Progenitor cell of endocrine pancreas (in vitro differentiated cells): ENCODE data around the gene ENTPD8. TPM values are rescaled to one million over a fixed set of nuclear protein-coding genes. Genes with fewer than 3 reads are reported as not detected.

Source experiments
- DNase-seq: peaks from one replicate; pipeline ENCODE4 v3.0.0; 2021; ENCODE audit warnings: low spot score; ENCODE audit not compliant: unreplicated experiment
- H3K27ac Mint-ChIP-seq: 2 replicates; pipeline ENCODE4 v1.8.0; 2021; ENCODE audit warnings: mild to moderate bottlenecking, moderate library complexity, mixed read lengths
- H3K27me3 Mint-ChIP-seq: 2 replicates; pipeline ENCODE4 v1.8.0; 2021; ENCODE audit warnings: mixed read lengths
- H3K36me3 Mint-ChIP-seq: 2 replicates; pipeline ENCODE4 v1.8.0; 2022; ENCODE audit warnings: mixed read lengths; ENCODE audit not compliant: insufficient read depth
- H3K4me1 Mint-ChIP-seq: 2 replicates; pipeline ENCODE4 v1.8.0; 2021; ENCODE audit warnings: low read depth, mixed read lengths
- H3K4me3 Mint-ChIP-seq: 2 replicates; pipeline ENCODE4 v1.8.0; 2021; ENCODE audit warnings: low read depth, mild to moderate bottlenecking, moderate library complexity, mixed read lengths
- H3K9me3 Mint-ChIP-seq: 2 replicates; pipeline ENCODE4 v1.8.0; 2021; ENCODE audit warnings: low read depth, mixed read lengths
- CTCF ChIP-seq: fragments of 200-600 bp; sonication (generic); IDR thresholded peaks from one replicate; pipeline ENCODE4 v1.5.0; 2021; ENCODE audit warnings: antibody characterized with exemption, mild to moderate bottlenecking; ENCODE audit not compliant: unreplicated experiment
- total RNA-seq: library from RNA; stranded (reverse); gene quantifications from 2 replicates; pipeline ENCODE4 v1.2.1, GENCODE V29; 2021

The ENTPD8 gene
- total RNA-seq, 1 donor from 2014 or later, result 2.7 TPM

DNA sequence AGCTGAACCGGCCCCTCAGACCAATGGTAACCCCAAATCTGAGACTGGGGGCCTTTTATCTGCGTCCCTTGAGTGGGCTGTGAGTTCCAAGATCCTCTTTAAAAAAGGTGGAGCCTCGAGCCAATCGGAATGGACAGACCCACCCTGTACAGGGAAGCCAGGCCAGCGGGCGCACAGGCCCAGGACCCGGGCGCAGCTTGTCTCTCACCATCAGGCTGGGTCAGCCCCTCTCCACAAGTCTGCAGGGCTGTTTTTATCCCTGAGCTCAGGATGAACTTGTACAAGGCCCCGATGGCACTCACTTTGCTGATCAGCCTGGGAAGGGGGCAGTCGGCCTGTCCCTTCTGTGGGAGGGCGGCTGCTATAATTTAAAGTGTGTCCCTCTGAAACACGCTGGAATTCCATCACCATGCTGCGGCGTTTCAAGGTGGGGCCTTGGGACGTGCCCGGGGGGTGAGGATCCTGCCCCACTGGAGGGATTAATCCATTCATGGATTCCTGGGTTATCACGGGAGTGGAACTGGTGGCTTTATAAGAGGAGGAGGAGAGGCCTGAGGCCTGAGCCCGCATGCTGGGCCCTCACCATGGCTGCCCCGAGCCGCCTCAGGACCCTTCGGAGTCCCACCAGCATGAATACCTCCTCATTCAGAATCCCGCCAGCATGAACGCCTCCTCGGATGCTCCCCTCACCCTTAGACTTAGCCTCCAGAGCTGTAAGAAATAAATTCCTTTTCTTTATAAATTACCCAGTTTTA is 32.3 kb downstream of the ENTPD8 start:
- Mint-ChIP-seq H3K27ac (no peak overlapping the region), H3K4me3 (no peak overlapping the region), H3K36me3 (no peaks in the 10 kb centered on the region), H3K27me3 (no peaks in the 10 kb centered on the region), H3K4me1 (no peaks in the 10 kb centered on the region), H3K9me3 (no peaks in the 10 kb centered on the region)
- TF ChIP-seq CTCF, result no peak
- no peak for DNase-seq

- Mint-ChIP-seq H3K36me3 (no peaks in the 10 kb centered on the region), H3K4me3 (no peak overlapping the region), H3K9me3 (no peaks in the 10 kb centered on the region), H3K27ac (no peak overlapping the region), H3K4me1 (no peaks in the 10 kb centered on the region), H3K27me3 (no peaks in the 10 kb centered on the region)
- DNase-seq, result no peak
- no peak for TF ChIP-seq CTCF
Measured at GRCh38 chr9:137407590-137408300, 33.4 kb downstream of the ENTPD8 start.

GRCh38 chr9:137406876-137407589 is 34.1 kb downstream of the ENTPD8 start:
- Mint-ChIP-seq H3K4me1 (no peaks in the 10 kb centered on the region), H3K27me3 (no peaks in the 10 kb centered on the region), H3K27ac (no peak overlapping the region), H3K9me3 (peaks cover 4% of the 10 kb centered on the region), H3K4me3 (no peak overlapping the region), H3K36me3 (peaks cover 7% of the 10 kb centered on the region)
- peak; percentile 81 for TF ChIP-seq CTCF
- peak; percentile 81 for DNase-seq

DNA sequence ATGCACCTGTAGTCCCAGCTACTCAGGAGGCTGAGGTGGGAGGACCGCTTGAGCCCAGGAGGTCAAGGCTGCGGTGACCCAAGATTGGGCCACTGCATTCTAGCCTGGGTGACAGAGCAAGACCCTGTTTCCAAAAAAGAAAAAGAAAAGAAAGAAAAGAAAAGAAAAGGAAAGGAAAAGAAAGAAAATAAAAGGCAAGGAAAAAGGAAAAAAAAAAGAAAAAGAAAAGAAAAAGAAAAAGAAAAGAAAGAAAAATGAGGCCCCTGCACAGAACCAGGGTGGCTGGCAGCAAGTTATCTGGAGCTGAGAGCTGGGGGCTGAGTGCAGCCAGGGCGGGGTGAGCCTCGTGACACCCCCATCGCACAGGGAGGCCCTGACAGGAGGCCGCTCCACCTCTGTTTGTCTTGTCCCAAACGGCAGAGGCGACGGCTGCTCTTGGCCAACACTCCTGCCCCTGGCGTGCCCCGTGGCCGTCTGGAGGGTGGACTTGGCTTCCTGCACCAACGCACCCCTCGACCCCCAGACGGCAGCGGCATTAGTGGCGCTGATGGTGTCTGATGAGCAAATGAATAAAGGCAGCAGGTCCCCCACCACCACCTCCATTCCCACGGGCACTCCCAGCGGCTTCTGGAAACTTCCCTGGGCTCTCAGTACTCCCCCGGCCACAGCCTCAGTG is 34.9 kb downstream of the ENTPD8 start:
- no peaks in the 10 kb centered on the region for H3K27me3 Mint-ChIP-seq
- TF ChIP-seq CTCF, result no peak
- H3K9me3 Mint-ChIP-seq, result peaks cover 4% of the 10 kb centered on the region
- H3K36me3 Mint-ChIP-seq, result peaks cover 9% of the 10 kb centered on the region
- no peak for DNase-seq
- H3K4me3 Mint-ChIP-seq, result peak overlapping the region; percentile 55
- H3K4me1 Mint-ChIP-seq, result no peaks in the 10 kb centered on the region
- no peak overlapping the region for H3K27ac Mint-ChIP-seq

GRCh38 chr9:137405677-137406081 is 35.5 kb downstream of the ENTPD8 start:
- no peak for TF ChIP-seq CTCF
- DNase-seq, result no peak
- H3K4me1 Mint-ChIP-seq, result no peaks in the 10 kb centered on the region
- H3K27ac Mint-ChIP-seq, result no peak overlapping the region
- H3K27me3 Mint-ChIP-seq, result no peaks in the 10 kb centered on the region
- H3K36me3 Mint-ChIP-seq, result peaks cover 9% of the 10 kb centered on the region
- peaks cover 4% of the 10 kb centered on the region for H3K9me3 Mint-ChIP-seq
- H3K4me3 Mint-ChIP-seq, result peak overlapping the region; percentile 55
